Measurements from ENCODE around the gene TUBB. TPM values are rescaled to one million over a fixed set of nuclear protein-coding genes. Genes with fewer than 3 reads are reported as not detected.

Gene TUBB
- total and polyA plus RNA-seq, 9 of the 15 experiments (the other 6 are each of a cell fraction or from before 2014, with no cell fraction given), result 971 to 2,870 (median 1,478) TPM

DNA sequence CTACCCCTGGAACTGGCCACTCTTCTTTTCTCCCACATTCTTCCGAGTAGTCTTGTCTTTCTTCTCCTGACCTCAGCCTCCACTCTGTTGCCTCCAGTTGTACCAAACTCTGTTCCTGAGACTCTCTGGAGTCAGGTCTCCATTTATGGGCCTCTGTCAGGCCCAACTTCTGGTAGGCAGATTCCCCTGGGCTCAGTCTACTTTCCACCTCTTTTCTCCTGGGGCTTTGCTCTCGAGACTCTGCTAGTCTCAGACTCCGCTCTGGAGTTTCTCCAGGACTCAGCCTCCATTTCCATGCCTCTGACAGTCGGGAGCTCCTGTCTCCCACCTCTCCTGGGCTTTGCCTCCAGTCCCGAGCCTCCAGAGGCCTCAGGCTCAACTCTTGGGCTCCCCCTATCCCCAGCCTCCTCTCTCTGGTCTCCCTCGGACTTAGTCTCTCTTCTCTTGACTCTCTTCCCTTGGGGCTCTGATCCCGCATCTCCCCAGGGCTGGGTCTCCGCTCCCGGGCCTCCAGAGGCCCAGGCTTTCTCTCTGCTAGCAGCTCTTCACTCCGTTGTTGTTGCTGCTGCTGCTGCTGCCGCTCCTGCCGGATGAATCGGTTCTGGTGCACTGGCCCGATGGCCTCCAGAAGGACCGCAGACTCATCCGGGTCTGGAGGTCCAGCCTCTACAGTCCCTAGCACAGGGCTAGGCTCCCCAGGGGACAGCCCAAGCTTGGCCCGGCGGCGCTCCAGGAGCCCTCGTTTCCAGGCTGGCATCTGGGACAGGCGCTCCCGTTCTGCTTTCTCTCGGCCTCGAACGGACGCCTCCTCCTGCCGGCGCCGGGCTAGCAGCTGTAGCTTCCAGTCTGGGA is 34.8 kb upstream of the TUBB start (continued):
- TF ChIP-seq ZBTB11 (CRISPR knock-in tag; IDR thresholded peaks at IDR 0.05) (0 out of 6 replicates have a peak, but pooled peaks of 1 of the 3 experiments have one; percentile 3), HOMEZ (CRISPR knock-in tag; IDR thresholded peaks at IDR 0.05) (no peak), FOXJ3 (CRISPR knock-in tag; IDR thresholded peaks at IDR 0.05) (no peak), CHD4 (IDR thresholded peaks at IDR 0.05; ENCODE audit: insufficient read depth, insufficient replicate concordance, low read depth, low read length, poor library complexity, severe bottlenecking) (peak; percentile 7), THRA (IDR thresholded peaks at IDR 0.05) (no peak), FOXK2 (conservative IDR thresholded peaks at IDR 0.05 in 1 of 2, IDR thresholded peaks at IDR 0.05 in 1 of 2; ENCODE audit: low read depth in 2 of 2) (no peak), HDGF (IDR thresholded peaks at IDR 0.05) (no peak; the same call in 1 of the 2 replicates), FOSL1 (tag; conservative IDR thresholded peaks at IDR 0.05) (no peak), CBFB (CRISPR knock-in tag; IDR thresholded peaks at IDR 0.05) (no peak), BRD4 (IDR thresholded peaks at IDR 0.05) (peak; percentile 42; the same call in 1 of the 2 replicates), TAF15 (IDR thresholded peaks at IDR 0.05; ENCODE audit: low read depth, low read length) (no peak), MED1 (CRISPR knock-in tag; IDR thresholded peaks at IDR 0.05; ENCODE audit: borderline replicate concordance) (no peak), SMAD2 (IDR thresholded peaks at IDR 0.05; ENCODE audit: low read depth, low read length) (no peak)

Measured in K562 (cell line).